CD14-positive monocyte (primary cell): ENCODE data around the gene RNF121. TPM values are rescaled to one million over a fixed set of nuclear protein-coding genes. Genes with fewer than 3 reads are reported as not detected.

Source experiments
- DNase-seq, 3 donors: peaks; one replicate each; pipeline ENCODE4 v3.0.0-alpha.2; 2011 to 2022
- H2AFZ ChIP-seq: 2 replicates; pipeline ENCODE4 v1.6.0; 2012; ENCODE audit warnings: mild to moderate bottlenecking, low read depth, low read length, inconsistent platforms; ENCODE audit not compliant: insufficient read depth, poor library complexity, severe bottlenecking
- H3K27ac ChIP-seq, 2 donors: 1 replicate in 1 of 2; 2 replicates in 1 of 2; pipeline ENCODE4 v1.5.1; 2012 to 2013; ENCODE audit warnings: low read length in 2 of 2, control low read depth in 1 of 2, inconsistent platforms in 1 of 2, low read depth in 1 of 2, mild to moderate bottlenecking in 1 of 2
- H3K27me3 ChIP-seq, 2 donors: one replicate each; pipeline versions ENCODE4 v1.6.0 to v1.6.1; 2011 to 2013; ENCODE audit warnings: low read length in 2 of 2; ENCODE audit not compliant: control insufficient read depth in 2 of 2, insufficient read depth in 2 of 2
- H3K36me3 ChIP-seq, 2 donors: replicated peaks in 1 of 2; 1 replicate in 1 of 2; 2 replicates in 1 of 2; pipeline versions ENCODE4 v1.5.1 to v1.6.1; 2012 to 2013; ENCODE audit warnings: low read length in 2 of 2, control low read depth in 1 of 2, inconsistent platforms in 1 of 2, mild to moderate bottlenecking in 1 of 2; ENCODE audit not compliant: insufficient read depth in 2 of 2, control insufficient read depth in 1 of 2
- H3K4me1 ChIP-seq, 2 donors: 1 replicate in 1 of 2; 2 replicates in 1 of 2; pipeline versions ENCODE4 v1.5.1 to v1.6.1; 2012 to 2013; ENCODE audit warnings: low read length in 2 of 2, control low read depth in 1 of 2, inconsistent platforms in 1 of 2, mild to moderate bottlenecking in 1 of 2, moderate library complexity in 1 of 2; ENCODE audit not compliant: insufficient read depth in 2 of 2, control insufficient read depth in 1 of 2
- H3K4me2 ChIP-seq: replicated peaks from 2 replicates; pipeline ENCODE3; 2012; ENCODE audit warnings: low read length, moderate library complexity, mild to moderate bottlenecking; ENCODE audit not compliant: poor library complexity, severe bottlenecking; ENCODE audit errors: extremely low read depth
- H3K4me3 ChIP-seq, 3 experiments: fragments of 200-600 bp in 1 of 3; sonication (generic) in 1 of 3; replicated peaks in 1 of 3; 1 replicate in 2 of 3; 2 replicates in 1 of 3; pipeline ENCODE4 v1.5.1; 2011 to 2013; ENCODE audit warnings: low read length in 3 of 3, mild to moderate bottlenecking in 3 of 3, control low read depth in 2 of 3, low read depth in 2 of 3, inconsistent platforms in 1 of 3, moderate library complexity in 1 of 3
- H3K79me2 ChIP-seq: 2 replicates; pipeline ENCODE4 v1.6.0; 2012; ENCODE audit warnings: mild to moderate bottlenecking, control low read depth, inconsistent platforms, low read length, moderate library complexity; ENCODE audit not compliant: insufficient read depth
- H3K9ac ChIP-seq: 2 replicates; pipeline ENCODE4 v1.6.0; 2017; ENCODE audit warnings: low read length, mild to moderate bottlenecking; ENCODE audit not compliant: insufficient read depth, poor library complexity, severe bottlenecking
- H3K9me3 ChIP-seq, 2 donors: replicated peaks in 1 of 2; 1 replicate in 1 of 2; 2 replicates in 1 of 2; pipeline versions ENCODE4 v1.5.1 to v1.6.1; 2012 to 2013; ENCODE audit warnings: low read length in 2 of 2, control low read depth in 1 of 2; ENCODE audit not compliant: control insufficient read depth in 1 of 2, insufficient read depth in 1 of 2
- H4K20me1 ChIP-seq: 2 replicates; pipeline ENCODE4 v1.6.0; 2012; ENCODE audit warnings: mild to moderate bottlenecking, low read length, control low read depth, moderate library complexity; ENCODE audit not compliant: insufficient read depth
- H3K27ac Mint-ChIP-seq, 7 donors: one replicate each; pipeline ENCODE4 v1.8.0; 2020; ENCODE audit warnings: mild to moderate bottlenecking in 7 of 7, mixed read lengths in 7 of 7, moderate library complexity in 6 of 7, inconsistent platforms in 2 of 7
- H3K27me3 Mint-ChIP-seq, 3 donors: one replicate each; pipeline ENCODE4 v1.8.0; 2021 to 2022; ENCODE audit warnings: low read depth in 3 of 3, mild to moderate bottlenecking in 3 of 3, mixed read lengths in 3 of 3, moderate library complexity in 3 of 3, inconsistent platforms in 1 of 3
- H3K36me3 Mint-ChIP-seq, 2 donors: one replicate each; pipeline ENCODE4 v1.8.0; 2020; ENCODE audit warnings: mixed read lengths in 2 of 2, inconsistent platforms in 1 of 2, mild to moderate bottlenecking in 1 of 2
- H3K4me1 Mint-ChIP-seq: one replicate; pipeline ENCODE4 v1.8.0; 2020; ENCODE audit warnings: mild to moderate bottlenecking, mixed read lengths
- H3K4me3 Mint-ChIP-seq, 2 donors: one replicate each; pipeline ENCODE4 v1.8.0; 2020; ENCODE audit warnings: mild to moderate bottlenecking in 2 of 2, mixed read lengths in 2 of 2, moderate library complexity in 1 of 2
- H3K9me3 Mint-ChIP-seq, 7 donors: one replicate each; pipeline ENCODE4 v1.8.0; 2020 to 2022; ENCODE audit warnings: mixed read lengths in 7 of 7, mild to moderate bottlenecking in 6 of 7, moderate library complexity in 6 of 7, inconsistent platforms in 2 of 7
- WGBS: methylation state at CpG from one replicate; pipeline ENCODE4 v1.1.5; 2013; ENCODE audit warnings: missing lambda C conversion rate; ENCODE audit not compliant: insufficient coverage; 5-methylcytosine and 5-hydroxymethylcytosine counted together
- intact Hi-C, 2 donors: fragments of 100-400 bp; cut with micrococcal nuclease; formaldehyde crosslinking; loops; one replicate each; pipeline versions ENCODE4 v1.15.0 to v1.15.1; 2023
- polyA plus RNA-seq, 3 donors: library from polyadenylated mRNA; depleted of rRNA in 1 of 3; unstranded in 2 of 3; stranded (reverse) in 1 of 3; fragments of 300-500 nt in 2 of 3; fragments of >200 nt in 1 of 3; fragmentation: Illumina TruSeq in 2 of 3; gene quantifications; 1 replicate in 2 of 3; 2 replicates in 1 of 3; pipeline ENCODE4 v1.2.3, GENCODE V29; 2012 to 2021
- TF ChIP-seq, protein P1 (sequence below): fragments of 200-600 bp; IDR thresholded peaks from one replicate; pipeline ENCODE4 v1.8.0; 2022; ENCODE audit warnings: antibody characterized with exemption, mild to moderate bottlenecking

Gene RNF121
- polyA plus RNA-seq, 3 donors = 7.7 to 25.2 (median 9.2) TPM

DNA sequence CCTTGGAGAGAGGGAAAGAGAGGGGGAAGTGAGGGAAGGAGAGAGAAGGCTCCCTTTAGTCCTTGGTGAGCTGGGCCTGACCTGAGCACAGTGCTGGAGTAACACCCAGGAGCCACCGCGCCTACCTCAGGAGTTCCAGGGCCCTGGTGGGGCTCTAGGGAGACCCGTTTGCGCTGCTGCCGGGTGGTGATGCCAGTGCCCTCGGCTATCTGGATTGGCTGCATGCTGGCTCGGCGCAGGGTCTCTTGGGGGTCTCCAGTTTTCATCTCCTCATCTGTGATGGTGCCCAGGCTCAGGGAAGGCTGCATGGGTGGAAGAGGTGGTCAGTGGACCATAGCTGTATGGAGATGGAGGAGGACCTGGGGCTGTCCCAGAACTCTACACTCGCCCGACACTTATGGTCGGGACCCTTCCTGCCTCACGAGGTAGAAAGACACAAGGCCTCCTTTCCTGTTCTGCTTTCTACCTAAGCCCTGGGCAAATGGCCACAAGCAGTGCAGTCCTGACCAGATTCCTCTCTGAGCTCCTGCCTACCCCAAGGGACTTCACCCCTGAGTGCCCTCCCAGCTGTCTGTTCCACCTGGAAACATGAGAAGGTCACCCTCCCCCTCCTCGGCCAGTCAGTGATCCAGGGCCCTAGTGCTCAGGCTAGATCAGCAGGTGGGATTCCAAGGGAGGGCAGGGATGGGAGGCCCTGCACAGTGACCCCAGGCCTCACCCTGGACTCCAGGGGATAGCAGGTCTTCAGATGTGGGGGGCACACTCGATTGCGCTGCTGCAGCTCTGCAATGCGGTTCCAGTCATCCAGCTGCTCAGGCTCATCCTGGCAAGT lies 75.9 kb downstream of the RNF121 start:
- no peaks in the 10 kb centered on the region for H3K27me3 ChIP-seq
- H2AFZ ChIP-seq = no peak overlapping the region
- H3K79me2 ChIP-seq = no peaks in the 10 kb centered on the region
- H3K9me3 Mint-ChIP-seq = peaks cover 0 to 2% (median 0%) of the 10 kb centered on the region in 7 donors
- H3K4me3 Mint-ChIP-seq = no peak overlapping the region
- peak overlapping the region in 6 of 7 donors; percentile 17 to 65 (median 56) for H3K27ac Mint-ChIP-seq
- WGBS = 97% methylated on average over 12 of the region's 16 CpGs
- H4K20me1 ChIP-seq = peaks cover 42% of the 10 kb centered on the region
- H3K4me1 ChIP-seq = peaks cover under 1 to 2% of the 10 kb centered on the region in 2 donors
- peaks cover 0 to 2% (median 0%) of the 10 kb centered on the region in 3 donors for H3K27me3 Mint-ChIP-seq
- peaks cover 1% of the 10 kb centered on the region for H3K4me1 Mint-ChIP-seq
- H3K27ac ChIP-seq = peak overlapping the region in 1 of 2 donors; percentile 42
- no peak overlapping the region for H3K4me3 ChIP-seq
- TF ChIP-seq, protein P1, sequence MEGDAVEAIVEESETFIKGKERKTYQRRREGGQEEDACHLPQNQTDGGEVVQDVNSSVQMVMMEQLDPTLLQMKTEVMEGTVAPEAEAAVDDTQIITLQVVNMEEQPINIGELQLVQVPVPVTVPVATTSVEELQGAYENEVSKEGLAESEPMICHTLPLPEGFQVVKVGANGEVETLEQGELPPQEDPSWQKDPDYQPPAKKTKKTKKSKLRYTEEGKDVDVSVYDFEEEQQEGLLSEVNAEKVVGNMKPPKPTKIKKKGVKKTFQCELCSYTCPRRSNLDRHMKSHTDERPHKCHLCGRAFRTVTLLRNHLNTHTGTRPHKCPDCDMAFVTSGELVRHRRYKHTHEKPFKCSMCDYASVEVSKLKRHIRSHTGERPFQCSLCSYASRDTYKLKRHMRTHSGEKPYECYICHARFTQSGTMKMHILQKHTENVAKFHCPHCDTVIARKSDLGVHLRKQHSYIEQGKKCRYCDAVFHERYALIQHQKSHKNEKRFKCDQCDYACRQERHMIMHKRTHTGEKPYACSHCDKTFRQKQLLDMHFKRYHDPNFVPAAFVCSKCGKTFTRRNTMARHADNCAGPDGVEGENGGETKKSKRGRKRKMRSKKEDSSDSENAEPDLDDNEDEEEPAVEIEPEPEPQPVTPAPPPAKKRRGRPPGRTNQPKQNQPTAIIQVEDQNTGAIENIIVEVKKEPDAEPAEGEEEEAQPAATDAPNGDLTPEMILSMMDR = no peak
- intact Hi-C loops = no loop called here
- DNase-seq = no peak
- peaks cover 91 to 100% of the 10 kb centered on the region in 2 donors for H3K36me3 ChIP-seq
- peaks cover 95 to 98% of the 10 kb centered on the region in 2 donors for H3K36me3 Mint-ChIP-seq
- H3K4me2 ChIP-seq = no peak overlapping the region
- H3K9me3 ChIP-seq = no peaks in the 10 kb centered on the region
- H3K9ac ChIP-seq = no peak overlapping the region

DNA sequence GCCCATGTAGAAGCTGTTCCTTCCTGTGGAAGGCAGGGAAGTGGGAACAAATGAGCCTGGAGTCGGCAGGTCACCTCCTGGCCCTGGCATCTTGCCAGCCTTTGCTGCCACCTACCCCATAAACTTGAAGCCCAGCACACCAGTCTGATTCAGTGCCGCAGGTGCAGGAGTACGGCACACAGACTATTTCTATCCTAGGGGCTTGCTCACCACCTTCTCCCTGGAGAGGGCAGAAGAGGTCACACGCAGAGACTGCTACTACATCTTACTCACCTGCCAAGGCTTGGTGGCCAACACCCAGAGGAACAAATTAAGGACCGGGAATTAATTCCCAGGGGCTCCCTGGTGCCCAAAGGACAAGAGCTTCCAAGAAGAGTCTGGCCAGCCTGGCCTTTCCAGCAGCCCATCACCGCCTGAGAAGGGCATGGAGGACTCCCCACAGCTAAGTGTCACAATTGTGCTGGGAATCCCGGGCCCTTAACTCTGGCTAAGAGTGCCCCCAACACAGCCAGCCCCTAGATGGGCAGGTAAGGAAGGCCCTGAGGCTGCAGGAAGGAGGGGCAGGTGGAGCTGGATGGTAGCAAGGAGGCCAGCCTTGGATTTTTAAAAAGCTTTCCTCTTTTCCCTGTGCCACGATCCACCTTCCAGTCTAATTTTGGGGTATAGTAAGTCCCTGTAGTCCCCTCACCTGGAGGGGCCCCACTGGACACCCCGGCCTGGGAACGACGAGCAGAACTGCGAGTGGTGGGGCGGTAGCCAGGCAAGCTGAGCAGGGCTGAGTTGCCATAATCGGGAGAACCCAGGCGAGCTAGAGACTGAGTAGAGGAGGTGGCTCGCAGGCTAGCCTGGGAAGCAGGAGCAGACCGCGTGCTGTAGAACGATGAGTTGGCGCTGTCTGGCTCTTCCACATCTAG lies 76.8 kb downstream of the RNF121 start:
- Histone ChIP-seq H4K20me1 (peaks cover 51% of the 10 kb centered on the region), H3K4me3 (no peak overlapping the region), H2AFZ (no peak overlapping the region), H3K27ac (peak overlapping the region in 1 of 2 donors; percentile 42), H3K27me3 (no peaks in the 10 kb centered on the region), H3K4me2 (no peak overlapping the region), H3K9me3 (no peaks in the 10 kb centered on the region), H3K79me2 (no peaks in the 10 kb centered on the region), H3K9ac (no peak overlapping the region), H3K36me3 (peaks cover 99 to 100% of the 10 kb centered on the region in 2 donors), H3K4me1 (no peaks in the 10 kb centered on the region)
- Mint-ChIP-seq H3K9me3 (peaks cover 0 to 1% (median 0%) of the 10 kb centered on the region in 7 donors), H3K36me3 (peaks cover 96 to 98% of the 10 kb centered on the region in 2 donors), H3K27ac (peak overlapping the region in 5 of 7 donors; percentile 17 to 79 (median 42)), H3K4me1 (no peaks in the 10 kb centered on the region), H3K4me3 (no peak overlapping the region), H3K27me3 (peaks cover 0 to 2% (median 0%) of the 10 kb centered on the region in 3 donors)
- TF ChIP-seq, protein P1 = no peak
- intact Hi-C loops = no loop called here
- DNase-seq = no peak
- 98% methylated on average over 16 of the region's 20 CpGs for WGBS
